GM23248 (cell line): ENCODE measurements around the gene CLDN1. TPM values are rescaled to one million over a fixed set of nuclear protein-coding genes. Genes with fewer than 3 reads are reported as not detected.

ENCODE experiments used
- DNase-seq: peaks from one replicate; pipeline ENCODE4 v3.0.0-alpha.2; 2015
- H2AFZ ChIP-seq: fragments of 200-600 bp; sonication (generic); 2 replicates; pipeline ENCODE4 v1.6.1; 2016; ENCODE audit warnings: antibody characterized with exemption
- H3F3A ChIP-seq: fragments of 200-600 bp; sonication (generic); 2 replicates; pipeline ENCODE4 v1.6.1; 2016; ENCODE audit warnings: mild to moderate bottlenecking, antibody characterized with exemption, mixed run types; ENCODE audit not compliant: insufficient read depth
- H3K27ac ChIP-seq: fragments of 200-600 bp; sonication (generic); 2 replicates; pipeline ENCODE4 v1.5.1; 2016; ENCODE audit warnings: mild to moderate bottlenecking
- H3K27me3 ChIP-seq: fragments of 200-600 bp; sonication (generic); replicated peaks from 2 replicates; pipeline ENCODE4 v1.6.1; 2016; ENCODE audit warnings: mild to moderate bottlenecking; ENCODE audit not compliant: insufficient read depth
- H3K36me3 ChIP-seq: fragments of 200-600 bp; sonication (generic); 2 replicates; pipeline ENCODE4 v1.6.1; 2016; ENCODE audit warnings: low read depth, mild to moderate bottlenecking
- H3K4me1 ChIP-seq: fragments of 200-600 bp; sonication (generic); 2 replicates; pipeline ENCODE4 v1.6.1; 2016; ENCODE audit warnings: mild to moderate bottlenecking; ENCODE audit not compliant: insufficient read depth
- H3K4me2 ChIP-seq: fragments of 200-600 bp; sonication (generic); one replicate; pipeline ENCODE4 v1.6.1; 2016; ENCODE audit warnings: mild to moderate bottlenecking; ENCODE audit not compliant: unreplicated experiment
- H3K4me3 ChIP-seq: fragments of 200-600 bp; sonication (generic); 2 replicates; pipeline ENCODE4 v1.5.1; 2016; ENCODE audit warnings: mild to moderate bottlenecking
- H3K79me2 ChIP-seq: fragments of 200-600 bp; sonication (generic); 2 replicates; pipeline ENCODE4 v1.6.1; 2016; ENCODE audit warnings: mild to moderate bottlenecking; ENCODE audit not compliant: insufficient read depth
- H3K9ac ChIP-seq: fragments of 200-600 bp; sonication (generic); 2 replicates; pipeline ENCODE4 v1.6.1; 2016; ENCODE audit warnings: mild to moderate bottlenecking
- H3K9me2 ChIP-seq: fragments of 200-600 bp; sonication (generic); 2 replicates; pipeline ENCODE4 v1.6.1; 2016; ENCODE audit warnings: mixed run types, mild to moderate bottlenecking, moderate library complexity; ENCODE audit not compliant: insufficient read depth
- H3K9me3 ChIP-seq: fragments of 200-600 bp; sonication (generic); one replicate; pipeline ENCODE4 v1.6.1; 2017; ENCODE audit warnings: low read depth
- H4K20me1 ChIP-seq: fragments of 200-600 bp; sonication (generic); 2 replicates; pipeline ENCODE4 v1.6.0; 2016; ENCODE audit not compliant: insufficient read depth
- EZH2 ChIP-seq: fragments of 200-600 bp; sonication (generic); IDR thresholded peaks from 2 replicates; pipeline ENCODE4 v1.6.1; 2018; ENCODE audit warnings: antibody characterized with exemption, mild to moderate bottlenecking; ENCODE audit not compliant: insufficient read depth, poor library complexity, severe bottlenecking
- EZH2phosphoT487 ChIP-seq: fragments of 200-600 bp; sonication (generic); IDR thresholded peaks from 2 replicates; pipeline ENCODE4 v1.6.1; 2018; ENCODE audit warnings: antibody characterized with exemption, moderate library complexity, mild to moderate bottlenecking, low read depth; ENCODE audit not compliant: insufficient read depth
- WGBS, 2 experiments: methylation state at CpG; one replicate each; pipeline ENCODE4 v1.1.6; 2015 to 2017; ENCODE audit warnings: low lambda C conversion rate in 2 of 2, low coverage in 1 of 2; ENCODE audit errors: missing lambda C conversion rate in 2 of 2; 5-methylcytosine and 5-hydroxymethylcytosine counted together
- in situ Hi-C: fragments of 300-500 bp; cut with MboI; formaldehyde crosslinking; loops from 2 replicates; pipeline ENCODE4 v1.15.0; 2020
- polyA plus RNA-seq: library from polyadenylated mRNA; unstranded; fragments of >200 nt; fragmentation: Nextera tagmentation; extraction: Ambion mirVana; gene quantifications from 2 replicates; pipeline ENCODE4 v1.2.1, GENCODE V29; 2016
- total RNA-seq: library from RNA; depleted of rRNA; stranded (reverse); fragments of >200 nt; shearing (Covaris generic); gene quantifications from 2 replicates; pipeline ENCODE4 v1.2.3, GENCODE V29; 2014

The CLDN1 gene
- total and polyA plus RNA-seq, 2 experiments from 2014 or later, result 0.19 to 0.32 TPM

GRCh38 chr3:190338717-190339116 is 16.5 kb upstream of the CLDN1 start:
- Histone ChIP-seq H3K79me2 (no peaks in the 10 kb centered on the region), H3K4me1 (peaks cover 24% of the 10 kb centered on the region), H3K4me2 (peak overlapping the region; percentile 8), H2AFZ (peak overlapping the region; percentile 55; the same call in 1 of the 2 replicates), H3K9ac (peak overlapping the region; percentile 10), H3K36me3 (no peaks in the 10 kb centered on the region), H3K27me3 (no peaks in the 10 kb centered on the region), H3F3A (peaks cover 22% of the 10 kb centered on the region), H4K20me1 (no peaks in the 10 kb centered on the region), H3K4me3 (no peak overlapping the region), H3K9me3 (no peaks in the 10 kb centered on the region), H3K9me2 (no peaks in the 10 kb centered on the region), H3K27ac (peak overlapping the region; percentile 45)
- peak; percentile 50 for DNase-seq
- TF ChIP-seq EZH2 (no peak), EZH2phosphoT487 (no peak)
- in situ Hi-C loops, result no loop called here

- Histone ChIP-seq H3K9me2 (no peaks in the 10 kb centered on the region), H3F3A (peaks cover 22% of the 10 kb centered on the region), H3K9me3 (no peaks in the 10 kb centered on the region), H3K79me2 (no peaks in the 10 kb centered on the region), H4K20me1 (no peaks in the 10 kb centered on the region), H3K4me3 (no peak overlapping the region), H3K4me1 (peaks cover 24% of the 10 kb centered on the region), H3K36me3 (no peaks in the 10 kb centered on the region), H3K27me3 (no peaks in the 10 kb centered on the region), H3K4me2 (no peak overlapping the region), H3K9ac (no peak overlapping the region), H3K27ac (no peak overlapping the region), H2AFZ (no peak overlapping the region)
- no peak for DNase-seq
- 98 to 100% methylated on average over 5 of the region's 5 CpGs for WGBS, 2 experiments
- in situ Hi-C loops, result no loop called here
- TF ChIP-seq EZH2phosphoT487 (no peak), EZH2 (no peak)
Observed at GRCh38 chr3:190337301-190337700, 15.1 kb upstream of the CLDN1 start.

GRCh38 chr3:190336516-190337189 is 14.4 kb upstream of the CLDN1 start:
- H3K27ac ChIP-seq, result no peak overlapping the region
- no peak for DNase-seq
- 34 to 43% methylated on average over 3 of the region's 3 CpGs for WGBS, 2 experiments

GRCh38 chr3:190333961-190334360 is 11.7 kb upstream of the CLDN1 start:
- TF ChIP-seq EZH2phosphoT487, result no peak
- no peak for TF ChIP-seq EZH2

More at GRCh38 chr3:190336516-190337189, 14.4 kb upstream of the CLDN1 start:
- Histone ChIP-seq H3K79me2 (no peaks in the 10 kb centered on the region), H2AFZ (no peak overlapping the region), H3F3A (peaks cover 22% of the 10 kb centered on the region), H3K9ac (no peak overlapping the region), H3K9me2 (no peaks in the 10 kb centered on the region), H3K4me1 (peaks cover 24% of the 10 kb centered on the region), H4K20me1 (no peaks in the 10 kb centered on the region), H3K36me3 (no peaks in the 10 kb centered on the region), H3K9me3 (no peaks in the 10 kb centered on the region), H3K4me3 (no peak overlapping the region), H3K27me3 (no peaks in the 10 kb centered on the region), H3K4me2 (no peak overlapping the region)
- in situ Hi-C loops, result no loop called here
- no peak for TF ChIP-seq EZH2
- TF ChIP-seq EZH2phosphoT487, result no peak

More at GRCh38 chr3:190333961-190334360, 11.7 kb upstream of the CLDN1 start:
- DNase-seq, result no peak
- H3K27me3 ChIP-seq, result no peaks in the 10 kb centered on the region
- no peaks in the 10 kb centered on the region for H3K36me3 ChIP-seq
- H3K9ac ChIP-seq, result no peak overlapping the region
- H3K27ac ChIP-seq, result no peak overlapping the region
- no peak overlapping the region for H2AFZ ChIP-seq
- H3K4me1 ChIP-seq, result peaks cover 10% of the 10 kb centered on the region
- in situ Hi-C loops, result no loop called here
- H3K9me2 ChIP-seq, result no peaks in the 10 kb centered on the region
- 62 to 64% methylated on average over 1 of the region's 1 CpG for WGBS, 2 experiments
- no peaks in the 10 kb centered on the region for H3K9me3 ChIP-seq
- H3K4me2 ChIP-seq, result no peak overlapping the region
- no peaks in the 10 kb centered on the region for H3K79me2 ChIP-seq
- no peak overlapping the region for H3K4me3 ChIP-seq
- H3F3A ChIP-seq, result peaks cover 10% of the 10 kb centered on the region
- H4K20me1 ChIP-seq, result no peaks in the 10 kb centered on the region
